Type B pancreatic cell (in vitro differentiated cells): ENCODE results near the gene NME9. TPM values are rescaled to one million over a fixed set of nuclear protein-coding genes. Genes with fewer than 3 reads are reported as not detected.

Source experiments
- DNase-seq: peaks from one replicate; pipeline ENCODE4 v3.0.0; 2021; ENCODE audit warnings: mixed read lengths; ENCODE audit not compliant: unreplicated experiment; ENCODE audit errors: extremely low spot score
- H3K27ac Mint-ChIP-seq: 2 replicates; pipeline ENCODE4 v1.8.0; 2021; ENCODE audit warnings: mild to moderate bottlenecking, mixed read lengths
- H3K27me3 Mint-ChIP-seq: 2 replicates; pipeline ENCODE4 v1.8.0; 2021; ENCODE audit warnings: mixed read lengths
- H3K36me3 Mint-ChIP-seq: 2 replicates; pipeline ENCODE4 v1.8.0; 2021; ENCODE audit warnings: mixed read lengths
- H3K4me1 Mint-ChIP-seq: one replicate; pipeline ENCODE4 v1.8.0; 2021; ENCODE audit warnings: mixed read lengths; ENCODE audit not compliant: unreplicated experiment
- H3K4me3 Mint-ChIP-seq: 2 replicates; pipeline ENCODE4 v1.8.0; 2021; ENCODE audit warnings: mild to moderate bottlenecking, mixed read lengths
- H3K9me3 Mint-ChIP-seq: 2 replicates; pipeline ENCODE4 v1.8.0; 2021; ENCODE audit warnings: mixed read lengths
- total RNA-seq: library from RNA; stranded (reverse); gene quantifications from 2 replicates; pipeline ENCODE4 v1.2.1, GENCODE V29; 2021; ENCODE audit warnings: low replicate concordance
- TF ChIP-seq, protein P1 (sequence below): fragments of 200-600 bp; sonication (generic); conservative IDR thresholded peaks from 2 replicates; pipeline ENCODE4 v1.5.0; 2021; ENCODE audit warnings: antibody characterized with exemption, mild to moderate bottlenecking

The NME9 gene
- total RNA-seq, 1 donor from 2014 or later: 3.7 TPM

DNA sequence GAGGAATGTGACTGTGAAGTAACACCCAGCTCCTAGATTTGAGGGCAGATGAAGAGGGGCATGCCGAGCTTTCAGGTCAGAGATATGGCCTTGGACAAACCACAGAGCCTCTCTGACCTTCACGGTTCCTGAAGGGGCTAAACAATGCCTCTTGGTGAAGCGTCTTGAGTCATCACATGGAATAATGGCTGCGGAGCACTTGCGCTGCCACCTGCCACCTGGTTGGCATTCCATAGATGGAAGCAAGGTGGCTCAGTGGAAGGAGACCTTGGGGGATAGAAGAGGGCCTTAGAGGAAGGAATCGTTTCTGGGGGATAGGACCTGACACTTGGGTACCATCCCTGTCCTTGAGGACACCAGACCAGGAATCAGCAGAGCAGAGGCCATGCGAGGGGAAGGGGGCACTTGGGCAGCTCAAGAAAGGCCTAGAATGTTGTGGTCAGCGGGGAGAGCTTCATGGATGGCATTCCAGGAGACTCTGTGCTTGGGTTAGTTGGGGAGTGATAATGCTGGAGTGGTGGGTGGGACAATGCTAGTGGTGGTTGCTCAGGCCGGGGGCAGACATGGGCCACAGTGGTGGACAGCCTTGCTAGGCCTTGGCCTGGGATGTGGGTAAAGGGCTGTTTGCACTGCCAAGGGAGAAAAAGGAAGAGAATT is 31.3 kb upstream of the NME9 start:
- Mint-ChIP-seq H3K36me3 (no peaks in the 10 kb centered on the region), H3K9me3 (no peaks in the 10 kb centered on the region), H3K4me1 (peaks cover 40% of the 10 kb centered on the region), H3K4me3 (peak overlapping the region; percentile 70), H3K27ac (peak overlapping the region; percentile 75), H3K27me3 (no peaks in the 10 kb centered on the region)
- no peak for DNase-seq
- TF ChIP-seq, protein P1, sequence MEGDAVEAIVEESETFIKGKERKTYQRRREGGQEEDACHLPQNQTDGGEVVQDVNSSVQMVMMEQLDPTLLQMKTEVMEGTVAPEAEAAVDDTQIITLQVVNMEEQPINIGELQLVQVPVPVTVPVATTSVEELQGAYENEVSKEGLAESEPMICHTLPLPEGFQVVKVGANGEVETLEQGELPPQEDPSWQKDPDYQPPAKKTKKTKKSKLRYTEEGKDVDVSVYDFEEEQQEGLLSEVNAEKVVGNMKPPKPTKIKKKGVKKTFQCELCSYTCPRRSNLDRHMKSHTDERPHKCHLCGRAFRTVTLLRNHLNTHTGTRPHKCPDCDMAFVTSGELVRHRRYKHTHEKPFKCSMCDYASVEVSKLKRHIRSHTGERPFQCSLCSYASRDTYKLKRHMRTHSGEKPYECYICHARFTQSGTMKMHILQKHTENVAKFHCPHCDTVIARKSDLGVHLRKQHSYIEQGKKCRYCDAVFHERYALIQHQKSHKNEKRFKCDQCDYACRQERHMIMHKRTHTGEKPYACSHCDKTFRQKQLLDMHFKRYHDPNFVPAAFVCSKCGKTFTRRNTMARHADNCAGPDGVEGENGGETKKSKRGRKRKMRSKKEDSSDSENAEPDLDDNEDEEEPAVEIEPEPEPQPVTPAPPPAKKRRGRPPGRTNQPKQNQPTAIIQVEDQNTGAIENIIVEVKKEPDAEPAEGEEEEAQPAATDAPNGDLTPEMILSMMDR: no peak

GRCh38 chr3:138359919-138360868 is 30.5 kb upstream of the NME9 start:
- Mint-ChIP-seq H3K27ac (no peak overlapping the region), H3K27me3 (no peaks in the 10 kb centered on the region), H3K4me3 (no peak overlapping the region), H3K4me1 (peaks cover 40% of the 10 kb centered on the region), H3K9me3 (no peaks in the 10 kb centered on the region), H3K36me3 (no peaks in the 10 kb centered on the region)
- DNase-seq: no peak
- TF ChIP-seq, protein P1: no peak

GRCh38 chr3:138359148-138359918 is 29.7 kb upstream of the NME9 start:
- H3K9me3 Mint-ChIP-seq: no peaks in the 10 kb centered on the region
- no peaks in the 10 kb centered on the region for H3K27me3 Mint-ChIP-seq
- H3K36me3 Mint-ChIP-seq: no peaks in the 10 kb centered on the region
- H3K27ac Mint-ChIP-seq: no peak overlapping the region
- no peak overlapping the region for H3K4me3 Mint-ChIP-seq
- TF ChIP-seq, protein P1: no peak
- no peak for DNase-seq
- H3K4me1 Mint-ChIP-seq: peaks cover 40% of the 10 kb centered on the region

DNA sequence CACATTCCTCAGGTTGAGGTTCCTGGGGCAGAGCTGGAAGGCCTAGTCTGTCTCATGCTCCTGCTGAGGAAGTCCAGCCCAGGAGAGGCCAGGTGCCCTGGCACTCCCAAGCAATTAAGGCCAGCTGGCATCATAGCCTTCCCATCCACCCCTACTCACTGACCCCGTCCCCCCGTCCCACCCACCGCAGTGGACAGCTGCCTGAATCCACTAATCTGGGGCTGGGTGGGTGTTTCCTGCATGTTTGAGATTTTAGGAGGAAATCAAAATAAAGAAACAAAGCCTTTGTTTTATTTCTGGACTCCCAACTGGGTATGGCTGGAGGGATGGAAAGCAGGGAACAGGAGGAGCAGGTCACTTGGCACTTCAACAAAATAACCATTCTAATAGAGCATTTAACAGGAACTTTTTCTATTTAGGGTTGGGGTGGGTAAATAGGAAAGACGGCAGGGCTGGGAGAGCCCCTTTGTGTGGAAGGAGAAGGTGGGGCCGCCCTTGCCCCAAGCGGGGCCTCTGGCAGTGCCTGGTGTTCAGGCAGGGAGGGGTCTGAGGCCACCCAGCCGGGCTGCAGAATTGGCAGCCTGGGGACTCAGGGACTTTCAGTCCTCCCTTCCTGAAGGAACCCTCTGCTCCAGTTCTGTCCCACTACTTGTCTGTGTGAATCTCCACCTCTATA is 27.2 kb upstream of the NME9 start:
- H3K9me3 Mint-ChIP-seq: no peaks in the 10 kb centered on the region
- TF ChIP-seq, protein P1: no peak

DNA sequence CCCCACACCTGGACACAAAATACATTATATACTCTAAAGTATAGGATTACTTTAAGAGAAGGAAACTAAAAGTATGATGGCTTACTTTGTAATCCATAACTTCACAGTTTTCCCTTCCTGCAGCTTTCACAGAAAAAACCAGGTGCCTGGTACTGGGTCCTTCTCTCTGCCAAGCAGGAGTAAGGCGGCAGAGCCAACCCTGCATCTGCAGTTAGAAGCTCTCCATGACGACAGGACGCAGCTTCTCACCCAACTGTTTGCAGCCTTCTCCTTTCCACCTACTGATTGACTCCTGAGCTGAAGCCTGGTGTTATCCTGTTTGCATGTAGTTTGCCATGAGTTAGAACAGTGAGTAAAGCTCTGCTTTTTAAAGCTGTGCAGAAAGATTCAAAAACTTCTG is 25.4 kb upstream of the NME9 start:
- no peak for DNase-seq
- TF ChIP-seq, protein P1: no peak
- Mint-ChIP-seq H3K4me3 (no peak overlapping the region), H3K9me3 (no peaks in the 10 kb centered on the region), H3K27me3 (no peaks in the 10 kb centered on the region), H3K36me3 (no peaks in the 10 kb centered on the region), H3K27ac (no peak overlapping the region), H3K4me1 (peaks cover 28% of the 10 kb centered on the region)

More for the DNA sequence above, 27.2 kb upstream of the NME9 start:
- Mint-ChIP-seq H3K27ac (no peak overlapping the region), H3K27me3 (no peaks in the 10 kb centered on the region), H3K4me3 (no peak overlapping the region), H3K36me3 (no peaks in the 10 kb centered on the region), H3K4me1 (peaks cover 32% of the 10 kb centered on the region)
- DNase-seq: no peak
